NB4 (cell line): Measurements from ENCODE around the gene KLF7.

Source experiments
- MYC ChIP-seq: IDR thresholded peaks from 2 replicates; pipeline ENCODE4 v1.6.1; 2011; ENCODE audit warnings: low read depth, low read length
- POLR2A ChIP-seq: IDR thresholded peaks from 2 replicates; pipeline ENCODE4 v1.6.1; 2011; ENCODE audit warnings: mild to moderate bottlenecking; ENCODE audit not compliant: insufficient read length; ENCODE audit errors: extremely low read depth
- TF ChIP-seq, protein P1 (sequence below): IDR thresholded peaks from one replicate; pipeline ENCODE4 v1.5.1; 2012; ENCODE audit warnings: low read depth, low read length

DNA sequence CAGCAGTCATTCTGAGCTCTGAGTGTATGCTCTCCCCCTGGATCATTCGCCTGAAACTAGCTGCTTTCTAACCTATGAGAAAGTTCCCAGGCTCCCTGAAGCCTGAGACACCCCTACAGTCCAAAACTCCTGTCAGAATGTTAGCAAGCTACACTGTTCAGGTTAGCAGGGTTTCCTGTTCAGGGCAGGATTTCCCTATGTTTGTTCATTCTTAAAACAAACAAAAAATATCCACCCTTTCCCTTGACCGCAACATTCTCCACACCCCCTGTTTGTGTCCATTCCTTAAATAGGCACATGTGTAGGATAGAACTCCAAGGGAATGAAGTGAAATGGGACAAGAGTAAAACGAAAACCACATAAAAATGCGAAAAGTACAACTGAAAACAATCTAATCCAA is 83.1 kb downstream of the KLF7 start:
- TF ChIP-seq, protein P1, sequence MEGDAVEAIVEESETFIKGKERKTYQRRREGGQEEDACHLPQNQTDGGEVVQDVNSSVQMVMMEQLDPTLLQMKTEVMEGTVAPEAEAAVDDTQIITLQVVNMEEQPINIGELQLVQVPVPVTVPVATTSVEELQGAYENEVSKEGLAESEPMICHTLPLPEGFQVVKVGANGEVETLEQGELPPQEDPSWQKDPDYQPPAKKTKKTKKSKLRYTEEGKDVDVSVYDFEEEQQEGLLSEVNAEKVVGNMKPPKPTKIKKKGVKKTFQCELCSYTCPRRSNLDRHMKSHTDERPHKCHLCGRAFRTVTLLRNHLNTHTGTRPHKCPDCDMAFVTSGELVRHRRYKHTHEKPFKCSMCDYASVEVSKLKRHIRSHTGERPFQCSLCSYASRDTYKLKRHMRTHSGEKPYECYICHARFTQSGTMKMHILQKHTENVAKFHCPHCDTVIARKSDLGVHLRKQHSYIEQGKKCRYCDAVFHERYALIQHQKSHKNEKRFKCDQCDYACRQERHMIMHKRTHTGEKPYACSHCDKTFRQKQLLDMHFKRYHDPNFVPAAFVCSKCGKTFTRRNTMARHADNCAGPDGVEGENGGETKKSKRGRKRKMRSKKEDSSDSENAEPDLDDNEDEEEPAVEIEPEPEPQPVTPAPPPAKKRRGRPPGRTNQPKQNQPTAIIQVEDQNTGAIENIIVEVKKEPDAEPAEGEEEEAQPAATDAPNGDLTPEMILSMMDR, result no peak
- TF ChIP-seq MYC (no peak), POLR2A (no peak)
